Measurements from ENCODE around the gene CNRIP1.

Gene CNRIP1

GRCh38 chr2:68250196-68250595 is 69.6 kb downstream of the CNRIP1 start:
- no peak for DNase-seq

- DNase-seq = no peak
Observed at GRCh38 chr2:68248806-68249205, 70.9 kb downstream of the CNRIP1 start.

DNA sequence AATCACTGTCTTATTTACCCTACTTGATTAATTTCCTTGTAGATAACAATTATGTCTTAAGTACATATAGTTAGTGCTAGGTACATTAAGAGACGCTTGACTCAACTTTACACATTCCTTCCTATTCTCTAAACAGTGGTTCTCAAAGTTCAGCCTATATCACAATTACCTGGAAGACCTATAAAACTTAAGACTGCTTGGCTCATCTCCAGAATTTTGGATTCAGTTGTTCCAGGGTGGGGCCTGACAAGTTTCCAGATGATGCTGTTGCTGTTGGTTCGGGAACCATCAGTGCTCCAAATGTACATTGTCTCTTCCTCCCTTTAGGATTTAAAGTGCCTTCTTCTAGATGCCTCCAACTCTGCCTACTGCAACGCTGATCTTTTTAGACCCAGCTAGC is 71.4 kb downstream of the CNRIP1 start:
- DNase-seq = no peak

- DNase-seq = no peak
Observed at GRCh38 chr2:68246396-68246795, 73.4 kb downstream of the CNRIP1 start.

GRCh38 chr2:68245672-68246071 is 74.1 kb downstream of the CNRIP1 start:
- no peak for DNase-seq

DNA sequence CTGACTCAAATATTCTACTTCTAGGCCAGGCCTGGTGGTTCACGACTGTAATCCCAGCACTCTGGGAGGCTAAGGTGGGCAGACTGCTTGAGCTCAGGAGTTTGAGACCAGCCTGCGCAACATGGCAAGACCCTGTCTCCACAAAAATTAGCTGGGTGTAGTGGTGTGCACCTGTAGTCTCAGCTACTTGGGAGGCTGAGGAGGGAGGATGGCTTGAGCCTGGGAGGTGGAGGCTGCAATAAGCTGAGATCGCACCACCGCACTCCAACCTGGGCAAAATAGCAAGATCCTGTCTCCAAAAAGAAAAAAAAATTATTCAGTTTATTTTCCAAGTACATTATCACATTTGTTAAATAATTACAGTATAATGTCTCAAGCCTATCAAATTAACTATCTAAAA is 74.7 kb downstream of the CNRIP1 start:
- DNase-seq = no peak

- DNase-seq = no peak
Observed at GRCh38 chr2:68244456-68244855, 75.3 kb downstream of the CNRIP1 start.
